ENCODE data around the gene CDK6. TPM values are rescaled to one million over a fixed set of nuclear protein-coding genes. Genes with fewer than 3 reads are reported as not detected.

The CDK6 gene
- 10.8 to 19.2 TPM (median 14.9 TPM) in 5 replicates for total RNA-seq (2022; extraction: Qiagen RNA extraction)

GRCh38 chr7:92836489-92836999 is at the start of gene CDK6:
CDK6 (minus strand) TSS chr7:92836573; CDS start chr7:92833323, 3,250 bp downstream.

Other genes starting within 250 kb of the CDK6 start
- 23.2 to 25.3 TPM (median 24.3 TPM) in 5 replicates for gene FAM133B, start 246.2 kb downstream of the CDK6 start, total RNA-seq (2022; extraction: Qiagen RNA extraction)